GM18526 (cell line): ENCODE results near the gene SLC7A5.

Experiments used
- POLR2A ChIP-seq: IDR thresholded peaks from 3 replicates; pipeline ENCODE4 v1.6.1; 2011; ENCODE audit not compliant: insufficient read length; ENCODE audit errors: extremely low read depth

Gene SLC7A5

GRCh38 chr16:87839542-87840270 lies 29.6 kb downstream of the SLC7A5 start:
- no peak for TF ChIP-seq POLR2A

DNA sequence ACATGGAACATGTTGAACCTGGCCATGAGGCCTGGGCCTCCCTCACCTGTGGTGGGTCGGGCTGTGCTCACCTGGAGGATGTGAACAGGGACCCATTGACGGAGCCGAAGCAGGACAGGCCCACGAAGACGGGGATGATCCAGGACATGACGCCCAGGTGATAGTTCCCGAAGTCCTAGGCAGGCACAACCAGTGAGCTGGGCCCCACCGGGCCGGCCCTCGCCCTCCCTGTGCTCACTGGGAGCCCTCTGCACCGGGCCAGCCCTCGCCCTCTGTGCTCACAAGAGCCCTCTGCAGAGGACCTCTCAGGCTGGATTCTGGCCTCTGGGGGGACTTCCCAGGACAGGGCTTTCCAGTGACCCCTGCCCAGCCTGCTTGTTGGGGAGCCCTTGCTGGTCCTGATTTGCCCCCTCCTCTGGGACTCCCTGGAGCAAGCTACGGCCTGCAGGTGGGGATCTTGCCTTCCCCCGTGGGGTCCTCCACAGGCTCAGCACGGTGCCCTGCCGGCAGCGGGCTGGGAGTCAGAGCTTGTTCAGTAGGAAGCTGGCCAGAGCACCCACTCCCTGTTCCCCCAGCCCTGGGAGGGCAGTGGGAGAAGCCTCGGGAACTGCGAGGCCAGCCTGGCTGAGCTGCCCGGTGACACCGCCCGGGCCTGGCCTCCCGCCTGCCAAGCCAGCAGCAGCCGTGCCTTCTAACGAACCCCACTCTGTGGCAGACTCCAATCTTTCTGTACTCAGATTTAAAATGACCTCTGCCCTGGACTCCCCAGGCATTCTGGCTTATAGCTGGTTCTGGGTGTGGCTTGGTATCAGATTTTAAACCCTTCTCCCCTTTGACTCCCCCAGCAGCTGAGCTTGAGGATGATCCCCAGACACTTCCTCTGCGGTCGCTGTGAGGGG lies 30.4 kb downstream of the SLC7A5 start:
- no peak for TF ChIP-seq POLR2A

DNA sequence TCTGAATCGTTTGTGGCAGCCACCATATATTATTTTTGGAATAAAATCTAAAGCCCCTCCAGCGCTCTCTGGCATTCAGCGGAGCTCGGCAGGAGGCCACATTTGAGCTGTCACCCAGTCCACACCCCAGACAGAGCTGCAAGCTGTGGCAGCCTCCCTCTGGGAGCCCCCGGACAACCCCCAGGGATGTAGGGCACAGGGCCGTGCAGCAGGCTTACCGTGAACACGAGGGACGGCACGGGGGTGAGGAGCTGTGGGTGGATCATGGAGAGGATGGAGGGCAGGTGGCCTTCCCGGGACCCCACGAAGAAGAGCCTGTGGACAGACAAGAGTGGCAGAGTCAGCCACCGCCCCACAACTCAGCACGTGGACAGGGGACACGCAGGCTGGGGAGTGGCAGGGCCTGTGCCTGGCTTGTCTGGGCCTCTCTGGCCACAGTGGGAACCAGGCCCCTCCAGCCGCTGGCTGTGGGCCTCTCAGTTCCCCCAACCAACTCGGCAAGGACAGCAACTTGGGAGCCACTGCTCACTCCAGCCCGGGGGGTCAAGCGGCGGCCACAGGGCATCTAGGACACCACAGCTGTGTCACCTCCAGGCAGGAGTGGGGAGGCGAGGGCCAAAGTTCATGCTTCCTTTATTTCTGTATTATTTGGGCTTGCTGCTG lies 31.5 kb downstream of the SLC7A5 start:
- no peak for TF ChIP-seq POLR2A

- no peak for TF ChIP-seq POLR2A
These were observed 32.3 kb downstream of the SLC7A5 start for GRCh38 chr16:87836844-87837581.

DNA sequence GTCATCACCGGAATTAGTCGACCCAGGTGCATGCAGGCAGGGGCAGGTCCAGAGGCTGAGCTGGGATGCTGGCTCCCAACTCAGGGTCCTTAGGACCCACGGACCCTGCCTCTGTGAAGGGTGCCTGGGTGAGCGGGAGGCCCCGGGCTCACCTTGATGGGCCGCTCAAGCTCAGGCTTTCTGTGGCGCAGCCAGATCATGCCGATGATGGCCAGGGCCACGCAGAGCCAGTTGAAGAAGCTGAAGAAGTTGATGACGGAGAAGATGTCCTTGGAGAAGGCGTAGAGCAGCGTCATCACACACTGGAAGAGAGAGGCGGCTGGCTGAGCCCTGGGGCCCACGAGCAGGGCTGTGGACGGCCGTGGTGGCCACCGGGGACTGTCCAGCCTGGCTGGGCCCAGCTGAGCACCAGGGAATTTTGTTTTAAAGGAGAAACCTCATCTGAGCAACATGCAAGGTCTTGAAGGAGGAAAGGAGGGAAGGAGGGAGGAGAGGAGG lies 32.9 kb downstream of the SLC7A5 start:
- TF ChIP-seq POLR2A: no peak

DNA sequence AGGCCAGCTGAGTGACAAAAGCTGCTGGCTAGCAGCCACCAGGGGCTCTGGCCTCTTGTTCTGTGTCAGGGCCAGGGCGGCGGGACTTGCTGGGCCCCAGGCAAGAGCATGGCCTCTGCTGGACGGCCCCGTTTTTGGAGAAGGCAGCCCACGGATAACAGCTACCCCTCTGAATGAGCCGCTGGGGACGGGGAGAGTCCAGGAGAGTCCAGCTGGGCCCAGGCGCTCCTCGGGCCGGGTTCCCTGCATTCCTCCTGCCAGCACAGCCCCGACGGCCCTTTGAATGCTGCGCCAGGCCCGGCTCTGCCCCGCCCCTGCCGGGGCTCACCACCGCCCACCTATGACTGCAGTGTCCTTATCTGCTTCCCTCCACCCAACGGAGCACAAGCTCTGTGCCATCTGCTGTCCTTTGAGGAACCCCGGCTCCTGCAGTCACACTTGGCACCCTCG lies 33.4 kb downstream of the SLC7A5 start:
- TF ChIP-seq POLR2A: no peak

DNA sequence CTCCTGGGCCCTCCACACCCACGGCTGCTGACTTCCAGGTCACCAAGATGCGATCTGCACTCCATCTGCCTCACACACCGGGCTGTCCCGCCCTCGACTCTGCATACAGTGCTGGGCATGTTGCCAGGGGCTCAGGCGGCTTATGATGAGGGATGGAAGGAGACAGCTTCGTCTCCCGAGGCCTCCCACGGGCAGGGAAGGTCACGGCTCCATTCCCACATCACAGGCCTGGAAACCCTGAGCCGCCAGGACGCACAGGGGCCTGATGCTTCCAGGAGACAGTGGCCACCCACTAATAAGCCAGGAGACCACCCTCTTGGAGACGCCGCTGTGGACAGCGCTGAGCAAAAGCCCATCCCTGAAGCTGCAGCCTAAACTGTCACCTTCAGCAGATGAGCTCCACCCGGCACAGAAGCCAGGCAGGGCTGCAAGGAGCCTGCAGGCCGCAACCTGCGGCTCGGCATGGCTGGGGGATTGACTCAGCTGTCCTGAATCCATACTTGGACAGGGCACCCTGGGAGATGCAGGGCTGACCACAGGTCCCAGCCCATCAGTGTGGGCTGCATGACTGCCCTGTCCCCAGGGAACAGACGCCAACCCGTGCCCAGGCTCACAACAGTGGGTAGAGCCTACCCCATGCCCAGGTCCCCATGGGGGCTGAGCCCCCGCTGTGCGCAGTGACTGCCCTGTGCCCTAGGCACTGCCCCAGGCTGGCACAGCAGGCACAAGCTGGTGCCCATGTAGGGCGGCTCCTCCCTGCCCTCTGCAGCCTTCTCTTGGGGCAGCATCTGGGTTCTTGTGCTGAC lies 34.4 kb downstream of the SLC7A5 start:
- TF ChIP-seq POLR2A: no peak

DNA sequence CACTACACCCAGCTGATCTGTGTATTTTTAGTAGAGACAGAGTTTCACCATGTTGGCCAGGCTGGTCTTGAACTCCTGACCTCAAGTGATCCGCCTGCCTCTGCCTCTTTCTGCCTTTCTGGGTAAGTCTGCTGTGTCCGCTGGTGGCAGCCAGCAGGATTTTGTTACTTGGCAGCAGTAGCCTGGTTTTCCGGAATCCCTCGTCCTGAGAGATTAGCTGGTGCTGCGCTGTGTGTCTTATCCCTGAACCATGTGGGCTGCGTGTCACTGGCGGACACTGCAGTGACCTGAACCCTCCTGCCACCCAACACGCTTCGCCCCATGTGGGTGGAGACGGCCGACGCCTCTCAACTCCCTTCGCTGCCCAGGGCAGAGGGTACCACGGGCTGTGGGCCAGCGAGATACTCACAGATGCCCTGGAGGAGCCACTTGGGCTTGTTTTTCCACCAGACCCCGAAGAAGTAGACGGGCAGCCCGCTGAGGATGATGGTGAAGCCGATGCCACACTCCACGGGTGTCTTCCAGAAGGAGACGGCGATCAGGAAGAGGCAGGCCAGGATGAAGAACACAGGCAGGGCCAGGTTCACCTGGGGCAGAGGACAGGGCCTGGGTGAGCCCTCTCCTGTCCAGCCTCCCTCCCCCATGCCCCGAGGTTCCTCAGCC lies 35.2 kb downstream of the SLC7A5 start:
- TF ChIP-seq POLR2A: no peak

GRCh38 chr16:87833548-87833947 lies 35.8 kb downstream of the SLC7A5 start:
- no peak for TF ChIP-seq POLR2A

DNA sequence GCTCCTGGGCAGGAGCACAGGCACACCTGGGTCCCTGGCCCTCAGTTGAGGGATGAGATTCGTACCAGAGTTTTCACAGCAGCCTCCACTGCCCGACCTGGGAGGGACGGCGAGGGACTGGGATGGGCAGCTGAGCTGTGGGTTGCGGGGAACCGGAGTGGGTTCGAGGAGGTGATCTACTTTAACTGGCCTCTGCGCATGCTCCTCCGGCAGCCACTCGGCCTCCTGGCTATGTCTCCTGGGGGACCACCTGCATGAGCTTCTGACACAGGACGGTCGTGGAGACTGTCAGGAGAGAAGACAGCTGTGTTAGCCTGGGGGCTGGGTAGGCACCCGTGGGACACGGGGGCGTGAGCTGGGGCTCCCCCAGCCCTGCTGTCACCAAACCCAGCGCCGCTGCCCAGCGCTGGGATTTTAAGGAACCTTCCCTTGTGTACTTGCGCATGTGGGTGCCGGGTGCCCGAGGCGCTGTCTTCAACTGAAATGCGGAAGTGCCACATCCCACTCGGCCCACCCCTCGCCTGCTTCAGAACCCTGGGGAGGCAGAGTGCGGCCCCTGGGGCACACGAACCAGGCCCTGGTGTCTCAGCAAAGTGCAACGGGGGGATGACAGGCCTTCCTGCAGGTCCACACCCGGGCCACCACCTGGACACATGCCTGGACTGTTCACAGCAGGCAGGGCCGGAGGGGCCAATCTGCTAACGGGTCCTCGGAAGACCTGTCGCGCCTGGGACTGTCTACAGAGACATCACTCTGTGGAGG lies 36.4 kb downstream of the SLC7A5 start:
- no peak for TF ChIP-seq POLR2A

DNA sequence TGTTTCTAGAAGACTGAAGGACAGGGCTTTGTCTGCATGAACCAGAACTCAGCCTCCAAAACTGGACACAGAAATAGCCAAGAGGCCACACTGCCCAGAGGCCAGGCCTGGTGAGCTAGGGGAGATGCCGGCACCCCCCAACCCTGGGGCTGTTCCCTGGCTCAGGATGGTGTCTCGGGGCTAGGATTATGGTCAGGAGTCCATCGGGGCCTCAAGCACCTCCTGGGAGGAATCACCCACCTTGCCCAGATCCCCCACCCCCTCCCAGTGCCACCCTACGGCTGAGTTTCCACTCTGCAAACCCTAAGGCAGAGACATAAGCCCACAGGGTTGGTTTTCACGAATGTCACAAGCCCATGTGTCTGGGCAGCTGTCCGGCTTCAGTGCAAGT lies 37.2 kb downstream of the SLC7A5 start:
- TF ChIP-seq POLR2A: no peak

DNA sequence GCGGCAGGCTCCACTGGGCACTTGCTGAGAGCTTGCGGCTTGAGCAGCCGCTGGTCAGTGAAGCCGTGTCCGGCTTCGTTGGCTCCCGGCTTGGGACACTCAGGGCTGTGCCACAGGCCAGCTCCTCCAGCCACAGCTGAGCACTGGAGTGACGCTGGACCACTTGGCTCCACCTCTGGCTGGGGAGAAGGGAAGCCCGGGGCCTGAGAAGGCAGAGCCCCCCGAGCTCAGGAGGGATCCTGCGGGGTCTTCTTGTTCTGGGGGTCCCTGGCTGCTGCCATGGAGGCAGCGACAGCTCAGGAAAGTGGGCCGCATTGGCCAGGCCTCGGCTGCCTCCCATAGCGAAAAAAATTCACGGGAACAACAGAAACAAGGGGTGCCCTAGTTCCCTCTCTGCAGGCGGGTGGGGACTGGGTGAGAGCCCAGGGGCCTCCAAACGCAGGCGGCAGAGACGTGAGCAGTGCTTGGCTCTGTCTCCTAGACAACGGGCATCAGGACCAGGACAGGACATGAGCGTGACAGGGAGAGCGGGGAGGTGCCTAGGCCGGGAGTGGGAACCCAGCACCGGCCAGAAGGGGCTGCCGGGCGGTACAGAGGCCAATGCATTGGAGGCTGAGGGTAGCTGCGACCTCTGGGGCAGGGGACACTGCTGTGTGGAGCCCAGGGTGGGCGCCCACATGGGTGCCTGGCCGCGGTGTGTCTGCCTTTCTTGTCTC lies 37.7 kb downstream of the SLC7A5 start:
- no peak for TF ChIP-seq POLR2A
